CD8-positive, alpha-beta memory T cell (primary cell): Measurements from ENCODE around the gene DCP1B. TPM values are rescaled to one million over a fixed set of nuclear protein-coding genes. Genes with fewer than 3 reads are reported as not detected.

ENCODE experiments used
- CTCF ChIA-PET: fragments of 350-600 bp; sonication (Branson Sonifier 250); formaldehyde crosslinking; loops from one replicate; lab custom pipeline; 2021; ENCODE audit warnings: antibody characterized with exemption; lab: Charles Lee
- POLR2A ChIA-PET: fragments of 350-600 bp; sonication (Branson Sonifier 250); formaldehyde crosslinking; loops from one replicate; lab custom pipeline; 2021; ENCODE audit warnings: antibody characterized with exemption; lab: Charles Lee
- DNase-seq, 5 donors: peaks; one replicate each; pipeline versions ENCODE4 v3.0.0 to v3.0.0-alpha.2; 2020 to 2022; ENCODE audit warnings: mixed read lengths in 1 of 5
- H3K27ac ChIP-seq: one replicate; pipeline ENCODE4 v1.7.0; 2013; ENCODE audit warnings: low read depth, mild to moderate bottlenecking, low read length, moderate library complexity
- H3K27me3 ChIP-seq: 2 replicates; pipeline ENCODE4 v1.7.0; 2013; ENCODE audit warnings: low read length, mild to moderate bottlenecking; ENCODE audit not compliant: insufficient read depth, poor library complexity, severe bottlenecking
- H3K36me3 ChIP-seq: 2 replicates; pipeline ENCODE4 v1.7.0; 2013; ENCODE audit warnings: mild to moderate bottlenecking, low read length, moderate library complexity; ENCODE audit not compliant: insufficient read depth
- H3K4me1 ChIP-seq: 2 replicates; pipeline ENCODE4 v1.7.0; 2013; ENCODE audit warnings: mild to moderate bottlenecking, low read length, moderate library complexity; ENCODE audit not compliant: insufficient read depth
- H3K4me3 ChIP-seq: 2 replicates; pipeline ENCODE4 v1.7.0; 2013; ENCODE audit warnings: mild to moderate bottlenecking, low read length
- H3K9me3 ChIP-seq: 2 replicates; pipeline ENCODE4 v1.7.0; 2013; ENCODE audit warnings: mild to moderate bottlenecking, low read length
- H3K27ac Mint-ChIP-seq, 8 donors: one replicate each; pipeline ENCODE4 v1.8.0; 2020 to 2021; ENCODE audit warnings: mixed read lengths in 8 of 8, mild to moderate bottlenecking in 6 of 8, inconsistent platforms in 3 of 8, moderate library complexity in 3 of 8
- H3K27me3 Mint-ChIP-seq, 2 donors: one replicate each; pipeline ENCODE4 v1.8.0; 2020 to 2021; ENCODE audit warnings: mixed read lengths in 2 of 2, mild to moderate bottlenecking in 1 of 2, moderate library complexity in 1 of 2
- H3K36me3 Mint-ChIP-seq, 3 donors: one replicate each; pipeline ENCODE4 v1.8.0; 2020 to 2021; ENCODE audit warnings: mixed read lengths in 3 of 3, inconsistent platforms in 1 of 3, mild to moderate bottlenecking in 1 of 3
- H3K4me1 Mint-ChIP-seq, 3 donors: one replicate each; pipeline ENCODE4 v1.8.0; 2020 to 2021; ENCODE audit warnings: mixed read lengths in 3 of 3, inconsistent platforms in 1 of 3, mild to moderate bottlenecking in 1 of 3
- H3K4me3 Mint-ChIP-seq, 7 donors: one replicate each; pipeline ENCODE4 v1.8.0; 2020 to 2021; ENCODE audit warnings: mixed read lengths in 7 of 7, mild to moderate bottlenecking in 6 of 7, moderate library complexity in 4 of 7, inconsistent platforms in 2 of 7
- H3K9me3 Mint-ChIP-seq, 5 donors: one replicate each; pipeline ENCODE4 v1.8.0; 2020 to 2022; ENCODE audit warnings: mixed read lengths in 5 of 5, mild to moderate bottlenecking in 3 of 5, moderate library complexity in 2 of 5, inconsistent platforms in 1 of 5
- polyA plus RNA-seq: library from polyadenylated mRNA; unstranded; fragments of 300-500 nt; fragmentation: Illumina TruSeq; gene quantifications from one replicate; pipeline ENCODE4 v1.2.3, GENCODE V29; 2021
- total RNA-seq, 2 experiments: library from RNA; stranded (reverse); gene quantifications; one replicate each; pipeline ENCODE4 v1.2.3, GENCODE V29; 2021

DCP1B gene
- total and polyA plus RNA-seq, 3 experiments from 2014 or later: 13.9 to 26.0 (median 16.7) TPM

DNA sequence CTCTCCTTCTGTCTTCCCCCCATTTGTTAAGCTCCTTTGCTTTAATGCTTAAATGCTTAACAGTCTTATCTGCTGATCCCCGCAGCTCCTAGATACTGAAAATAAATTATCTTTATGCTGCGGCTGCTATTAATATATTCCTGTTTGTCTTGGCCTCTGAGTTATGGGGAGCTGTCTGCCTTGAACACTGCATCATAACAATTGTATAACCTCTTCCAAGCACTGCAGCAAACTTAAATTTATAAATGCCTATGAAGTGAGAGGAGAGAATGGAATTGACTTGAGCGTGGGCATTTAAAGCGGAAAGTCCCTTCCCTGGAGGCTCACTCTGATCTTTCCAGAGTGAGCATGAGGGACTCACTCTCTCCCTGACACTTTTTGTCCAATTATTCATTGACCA, 23.1 kb upstream of the DCP1B start:
- Histone ChIP-seq H3K4me3 (no peak overlapping the region), H3K27ac (no peak overlapping the region), H3K9me3 (no peaks in the 10 kb centered on the region), H3K36me3 (no peaks in the 10 kb centered on the region), H3K27me3 (no peaks in the 10 kb centered on the region), H3K4me1 (no peaks in the 10 kb centered on the region)
- no peaks in the 10 kb centered on the region for H3K4me1 Mint-ChIP-seq
- peaks cover 20 to 30% of the 10 kb centered on the region in 2 donors for H3K27me3 Mint-ChIP-seq
- no peaks in the 10 kb centered on the region for H3K9me3 Mint-ChIP-seq
- ChIA-PET POLR2A (no interaction called here), CTCF (no interaction called here)
- H3K27ac Mint-ChIP-seq: no peak overlapping the region
- no peak for DNase-seq
- no peaks in the 10 kb centered on the region for H3K36me3 Mint-ChIP-seq
- no peak overlapping the region for H3K4me3 Mint-ChIP-seq

DNA sequence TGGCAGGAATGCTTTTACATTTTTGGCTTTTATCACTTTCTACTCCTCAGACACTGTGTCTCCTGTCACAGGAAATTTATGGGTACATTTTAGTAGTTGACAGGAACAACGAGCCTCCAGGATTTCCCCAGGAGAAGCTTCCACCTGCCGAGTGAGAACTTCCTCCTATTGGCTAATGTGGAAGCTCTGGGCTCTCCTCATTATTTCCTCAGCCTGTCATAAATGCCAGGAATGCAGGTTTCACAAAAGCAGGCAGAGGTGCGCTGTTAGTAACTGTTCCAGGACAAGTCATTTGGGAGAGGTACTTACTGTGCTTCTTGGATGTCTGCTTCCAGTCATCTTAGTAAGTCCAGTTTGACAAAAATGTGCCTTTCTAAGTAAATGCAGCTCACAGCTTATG, 19.1 kb upstream of the DCP1B start:
- Mint-ChIP-seq H3K36me3 (no peaks in the 10 kb centered on the region), H3K4me1 (no peaks in the 10 kb centered on the region), H3K27ac (no peak overlapping the region), H3K9me3 (no peaks in the 10 kb centered on the region), H3K4me3 (no peak overlapping the region), H3K27me3 (peaks cover 5 to 30% of the 10 kb centered on the region in 2 donors)
- POLR2A ChIA-PET: no interaction called here
- CTCF ChIA-PET: interaction anchor here (1.9 kb wide), 1 partner anchor 11 kb away, joined by 8 read pairs; no protein-coding TSS in a partner anchor
- DNase-seq: no peak
- no peaks in the 10 kb centered on the region for H3K27me3 ChIP-seq
- H3K36me3 ChIP-seq: no peaks in the 10 kb centered on the region
- H3K27ac ChIP-seq: no peak overlapping the region
- no peak overlapping the region for H3K4me3 ChIP-seq
- H3K4me1 ChIP-seq: no peaks in the 10 kb centered on the region
- H3K9me3 ChIP-seq: no peaks in the 10 kb centered on the region

GRCh38 chr12:2020511-2020910, 16.3 kb upstream of the DCP1B start:
- Mint-ChIP-seq H3K27ac (no peak overlapping the region), H3K27me3 (peaks cover 7 to 43% of the 10 kb centered on the region in 2 donors), H3K36me3 (no peaks in the 10 kb centered on the region), H3K4me3 (peak overlapping the region in 1 of 7 donors; percentile 20), H3K4me1 (peaks cover 0 to 6% (median 0%) of the 10 kb centered on the region in 3 donors), H3K9me3 (no peaks in the 10 kb centered on the region)
- Histone ChIP-seq H3K27ac (no peak overlapping the region), H3K27me3 (no peaks in the 10 kb centered on the region), H3K4me1 (no peaks in the 10 kb centered on the region), H3K36me3 (no peaks in the 10 kb centered on the region), H3K4me3 (no peak overlapping the region), H3K9me3 (no peaks in the 10 kb centered on the region)
- no peak for DNase-seq
- ChIA-PET POLR2A (no interaction called here), CTCF (interaction anchor here (0.9 kb wide), 1 partner anchor 9 kb away, joined by 3 read pairs; no protein-coding TSS in a partner anchor)

- H3K4me1 ChIP-seq: no peaks in the 10 kb centered on the region
- H3K36me3 ChIP-seq: no peaks in the 10 kb centered on the region
- DNase-seq: no peak
- no peak overlapping the region for H3K27ac ChIP-seq
- H3K27me3 ChIP-seq: no peaks in the 10 kb centered on the region
- H3K4me1 Mint-ChIP-seq: peaks cover 0 to 6% (median 0%) of the 10 kb centered on the region in 3 donors
- H3K4me3 ChIP-seq: no peak overlapping the region
- no peak overlapping the region for H3K4me3 Mint-ChIP-seq
- H3K9me3 Mint-ChIP-seq: no peaks in the 10 kb centered on the region
- H3K9me3 ChIP-seq: no peaks in the 10 kb centered on the region
- ChIA-PET POLR2A (no interaction called here), CTCF (interaction anchor here (1.1 to 1.5 kb wide), 2 partner anchors 9 to 15 kb away, joined by 3 to 4 read pairs; no protein-coding TSS in a partner anchor)
- H3K27ac Mint-ChIP-seq: no peak overlapping the region
- no peaks in the 10 kb centered on the region for H3K36me3 Mint-ChIP-seq
- peaks cover 4 to 43% of the 10 kb centered on the region in 2 donors for H3K27me3 Mint-ChIP-seq
Measured at GRCh38 chr12:2019126-2019525, 14.9 kb upstream of the DCP1B start.

- no peak for DNase-seq
- Mint-ChIP-seq H3K36me3 (no peaks in the 10 kb centered on the region), H3K27me3 (peaks cover 4 to 43% of the 10 kb centered on the region in 2 donors), H3K9me3 (no peaks in the 10 kb centered on the region), H3K4me3 (no peak overlapping the region), H3K4me1 (peaks cover 0 to 6% (median 0%) of the 10 kb centered on the region in 3 donors), H3K27ac (no peak overlapping the region)
- no peaks in the 10 kb centered on the region for H3K4me1 ChIP-seq
- POLR2A ChIA-PET: no interaction called here
- H3K36me3 ChIP-seq: no peaks in the 10 kb centered on the region
- CTCF ChIA-PET: interaction anchor here (1.1 to 1.5 kb wide), 2 partner anchors 9 to 16 kb away, joined by 3 to 4 read pairs; no protein-coding TSS in a partner anchor
- H3K27ac ChIP-seq: no peak overlapping the region
- H3K27me3 ChIP-seq: no peaks in the 10 kb centered on the region
- no peak overlapping the region for H3K4me3 ChIP-seq
- H3K9me3 ChIP-seq: no peaks in the 10 kb centered on the region
Measured at GRCh38 chr12:2018391-2018790, 14.1 kb upstream of the DCP1B start.

DNA sequence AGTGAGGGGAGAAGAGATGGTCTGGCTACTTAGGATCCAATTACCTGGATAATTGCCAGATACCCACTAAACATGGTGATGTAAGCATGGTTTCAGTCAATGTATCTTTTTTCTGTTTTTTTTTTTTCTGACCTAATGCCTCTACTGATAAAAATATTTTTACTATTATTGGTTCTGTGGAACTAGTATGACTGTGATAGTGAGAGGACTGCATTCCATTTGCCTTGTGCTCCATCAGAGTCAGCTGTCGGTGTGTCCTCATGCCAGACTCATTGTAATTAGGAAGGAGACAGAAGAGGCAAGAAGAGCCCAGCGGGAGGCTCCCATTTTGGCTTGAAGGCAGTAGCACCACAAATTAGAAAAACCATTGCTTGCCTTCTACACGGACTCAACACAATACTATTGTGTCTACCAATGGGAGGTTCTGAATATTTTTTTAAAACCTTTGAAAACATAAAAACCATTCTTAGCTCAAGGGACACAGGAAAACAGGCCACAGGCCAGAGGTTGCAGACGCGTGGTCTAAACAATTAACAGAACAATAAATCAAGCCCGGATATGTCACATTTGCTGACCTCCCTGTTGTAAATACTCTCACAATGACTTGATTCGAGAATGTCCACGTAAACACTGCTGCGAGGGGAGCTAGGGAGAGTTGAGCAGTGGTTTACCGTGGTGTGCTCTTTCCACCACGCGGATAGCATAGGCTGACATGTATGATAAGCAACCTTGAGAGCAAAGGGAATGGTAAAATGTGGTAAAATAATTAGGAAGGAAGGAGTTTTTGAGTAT, 13.5 kb upstream of the DCP1B start:
- H3K9me3 Mint-ChIP-seq: no peaks in the 10 kb centered on the region
- H3K27me3 Mint-ChIP-seq: peaks cover 4 to 39% of the 10 kb centered on the region in 2 donors
- peaks cover 0 to 6% (median 0%) of the 10 kb centered on the region in 3 donors for H3K4me1 Mint-ChIP-seq
- POLR2A ChIA-PET: no interaction called here
- DNase-seq: no peak
- CTCF ChIA-PET: interaction anchor here (1.1 to 1.5 kb wide), 3 partner anchors 8 to 17 kb away, joined by 3 to 4 read pairs (median 4); no protein-coding TSS in a partner anchor
- H3K36me3 Mint-ChIP-seq: no peaks in the 10 kb centered on the region
- Histone ChIP-seq H3K4me3 (no peak overlapping the region), H3K9me3 (no peaks in the 10 kb centered on the region), H3K27me3 (no peaks in the 10 kb centered on the region), H3K36me3 (no peaks in the 10 kb centered on the region), H3K4me1 (no peaks in the 10 kb centered on the region), H3K27ac (no peak overlapping the region)
- H3K27ac Mint-ChIP-seq: no peak overlapping the region
- H3K4me3 Mint-ChIP-seq: no peak overlapping the region

- H3K9me3 ChIP-seq: no peaks in the 10 kb centered on the region
- no peak overlapping the region for H3K4me3 ChIP-seq
- H3K36me3 Mint-ChIP-seq: no peaks in the 10 kb centered on the region
- no peak overlapping the region for H3K4me3 Mint-ChIP-seq
- no peak for DNase-seq
- no peak overlapping the region for H3K27ac ChIP-seq
- no peak overlapping the region for H3K27ac Mint-ChIP-seq
- H3K4me1 ChIP-seq: no peaks in the 10 kb centered on the region
- peaks cover 4 to 37% of the 10 kb centered on the region in 2 donors for H3K27me3 Mint-ChIP-seq
- CTCF ChIA-PET: interaction anchor here (1.1 kb wide), 1 partner anchor 18 kb away, joined by 4 read pairs; no protein-coding TSS in a partner anchor
- no peaks in the 10 kb centered on the region for H3K36me3 ChIP-seq
- POLR2A ChIA-PET: no interaction called here
- peaks cover 0 to 6% (median 0%) of the 10 kb centered on the region in 3 donors for H3K4me1 Mint-ChIP-seq
- H3K9me3 Mint-ChIP-seq: no peaks in the 10 kb centered on the region
- H3K27me3 ChIP-seq: no peaks in the 10 kb centered on the region
Measured at GRCh38 chr12:2016862-2017545, 12.7 kb upstream of the DCP1B start.

GRCh38 chr12:2014231-2014630, 10.0 kb upstream of the DCP1B start:
- Histone ChIP-seq H3K27me3 (no peaks in the 10 kb centered on the region), H3K9me3 (no peaks in the 10 kb centered on the region), H3K4me3 (no peak overlapping the region), H3K27ac (no peak overlapping the region), H3K4me1 (no peaks in the 10 kb centered on the region), H3K36me3 (no peaks in the 10 kb centered on the region)
- ChIA-PET POLR2A (no interaction called here), CTCF (no interaction called here)
- peaks cover 6 to 30% of the 10 kb centered on the region in 2 donors for H3K27me3 Mint-ChIP-seq
- peaks cover 0 to 6% (median 0%) of the 10 kb centered on the region in 3 donors for H3K4me1 Mint-ChIP-seq
- no peaks in the 10 kb centered on the region for H3K36me3 Mint-ChIP-seq
- no peak overlapping the region for H3K27ac Mint-ChIP-seq
- DNase-seq: no peak
- H3K4me3 Mint-ChIP-seq: no peak overlapping the region
- no peaks in the 10 kb centered on the region for H3K9me3 Mint-ChIP-seq
